ENCODE data around the gene CAGE1.

The CAGE1 gene

DNA sequence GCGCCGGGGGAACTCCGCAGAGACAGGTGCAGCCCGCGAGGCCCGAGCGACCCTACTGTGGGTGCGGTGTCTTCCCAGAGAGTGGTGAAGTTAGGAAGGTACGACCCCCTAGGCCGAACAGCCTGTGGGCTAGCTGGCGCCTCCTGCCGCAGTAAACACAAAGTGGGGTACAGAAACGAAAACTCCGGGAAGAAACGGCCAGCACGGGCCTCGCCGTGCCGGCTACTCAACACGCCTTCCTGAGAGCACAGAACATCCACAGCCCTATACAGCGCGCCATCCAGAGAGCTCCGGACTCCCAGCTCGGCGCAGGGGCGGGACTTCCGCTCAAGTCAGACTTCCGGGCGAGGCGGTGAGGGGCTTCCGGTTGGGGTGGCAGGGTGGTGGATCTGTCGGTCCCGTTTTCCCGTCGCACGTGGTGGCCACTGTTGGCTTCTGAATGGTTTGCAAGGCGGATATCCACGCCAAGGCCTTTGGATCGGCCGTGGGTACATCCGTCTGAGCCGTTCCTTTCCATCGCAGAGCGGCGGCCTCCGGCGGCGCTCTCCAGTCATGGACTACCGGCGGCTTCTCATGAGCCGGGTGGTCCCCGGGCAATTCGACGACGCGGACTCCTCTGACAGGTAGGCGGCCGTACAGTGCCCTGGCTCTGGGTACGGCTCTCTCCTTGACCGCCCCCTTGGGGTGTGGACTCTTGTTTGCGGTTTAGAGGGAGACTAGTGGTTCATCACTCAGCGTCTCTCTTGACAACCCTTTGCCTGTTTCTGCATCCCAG lies at the start of gene CAGE1, which contains the start of gene RIOK1:
TSS of gene CAGE1 (minus strand) at position 292 of the 775 bp plus-strand sequence. CDS start 2,569 bp downstream, outside the sequence.
TSS of gene RIOK1 (plus strand) at position 358 of the 775 bp plus-strand sequence. CDS start at position 553, 195 bp downstream.
- DNase-seq (ENCODE audit: low read depth in 2 of 3, low spot score in 2 of 3), result peak; percentile 83 to 91 (median 86)

DNA sequence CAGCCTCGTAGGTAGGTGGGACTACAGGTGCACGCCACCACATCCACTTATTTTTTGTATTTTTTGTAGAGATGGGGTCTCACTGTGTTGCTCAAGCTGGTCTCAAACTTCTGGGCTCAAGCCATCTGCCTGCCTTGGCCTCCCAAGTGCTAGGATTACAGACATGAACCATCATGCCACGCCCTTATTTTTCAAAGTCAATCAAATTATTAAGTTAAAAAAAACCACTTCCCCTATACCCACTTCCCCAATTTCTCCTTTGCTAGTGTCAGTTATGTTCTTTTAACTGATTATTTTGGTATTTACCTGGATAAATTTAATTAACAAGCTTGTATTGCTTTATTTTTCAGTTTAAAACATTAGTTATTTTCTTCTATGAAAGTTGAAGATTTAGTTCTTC lies 49.7 kb upstream of the CAGE1 start:
- DNase-seq (ENCODE audit: low read depth in 2 of 3, low spot score in 2 of 3), result no peak

- DNase-seq (ENCODE audit: low read depth in 2 of 3, low spot score in 2 of 3), result no peak
Observed at GRCh38 chr6:7438011-7438410, 48.5 kb upstream of the CAGE1 start.

DNA sequence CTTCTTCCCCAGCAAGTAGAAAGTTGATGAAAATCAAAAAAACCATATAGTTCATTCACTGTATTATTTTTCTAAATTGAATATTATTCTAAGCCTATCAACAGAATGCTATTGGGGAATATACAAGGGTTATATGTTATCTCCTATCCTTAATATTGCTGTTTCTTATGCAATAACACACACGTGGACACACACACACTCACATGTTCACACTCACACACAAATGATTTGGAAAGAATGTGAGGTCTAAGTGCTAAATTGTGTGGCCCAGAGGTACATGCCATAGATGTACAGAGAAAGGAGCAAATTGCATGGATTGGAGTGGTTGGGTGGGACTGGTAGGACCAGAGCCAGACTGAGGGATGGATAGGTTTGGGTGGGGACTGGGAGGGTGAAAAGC lies 45.1 kb upstream of the CAGE1 start:
- no peak for DNase-seq (ENCODE audit: low read depth in 2 of 3, low spot score in 2 of 3)

DNA sequence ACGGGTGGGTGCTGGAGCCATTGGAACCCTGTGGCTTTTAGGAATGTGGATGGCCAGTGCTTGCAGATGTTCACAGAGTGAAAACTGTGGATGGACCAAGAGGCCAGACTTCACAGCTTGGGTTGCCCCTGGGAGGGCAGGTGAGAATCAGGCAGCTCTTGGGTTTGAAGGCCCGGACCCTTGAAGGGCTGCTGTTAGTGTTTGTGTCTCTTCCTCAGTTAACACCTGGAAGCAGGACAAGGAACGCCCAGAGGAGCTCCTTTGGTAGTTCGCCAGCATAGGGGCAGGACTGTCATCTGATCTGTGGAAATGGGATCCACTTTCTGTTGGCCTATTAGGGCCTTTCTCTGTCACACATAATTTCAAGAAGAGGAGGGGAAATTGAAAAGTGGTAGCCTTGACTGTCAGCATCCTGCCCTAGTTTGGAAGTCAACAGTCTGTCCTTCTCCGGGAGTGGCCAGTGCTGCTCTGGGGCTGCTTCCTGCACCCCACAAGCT lies 43.6 kb upstream of the CAGE1 start:
- no peak for DNase-seq (ENCODE audit: low read depth in 2 of 3, low spot score in 2 of 3)

- DNase-seq (ENCODE audit: low read depth in 2 of 3, low spot score in 2 of 3), result no peak
Observed at GRCh38 chr6:7432391-7433120, 43.0 kb upstream of the CAGE1 start.

DNA sequence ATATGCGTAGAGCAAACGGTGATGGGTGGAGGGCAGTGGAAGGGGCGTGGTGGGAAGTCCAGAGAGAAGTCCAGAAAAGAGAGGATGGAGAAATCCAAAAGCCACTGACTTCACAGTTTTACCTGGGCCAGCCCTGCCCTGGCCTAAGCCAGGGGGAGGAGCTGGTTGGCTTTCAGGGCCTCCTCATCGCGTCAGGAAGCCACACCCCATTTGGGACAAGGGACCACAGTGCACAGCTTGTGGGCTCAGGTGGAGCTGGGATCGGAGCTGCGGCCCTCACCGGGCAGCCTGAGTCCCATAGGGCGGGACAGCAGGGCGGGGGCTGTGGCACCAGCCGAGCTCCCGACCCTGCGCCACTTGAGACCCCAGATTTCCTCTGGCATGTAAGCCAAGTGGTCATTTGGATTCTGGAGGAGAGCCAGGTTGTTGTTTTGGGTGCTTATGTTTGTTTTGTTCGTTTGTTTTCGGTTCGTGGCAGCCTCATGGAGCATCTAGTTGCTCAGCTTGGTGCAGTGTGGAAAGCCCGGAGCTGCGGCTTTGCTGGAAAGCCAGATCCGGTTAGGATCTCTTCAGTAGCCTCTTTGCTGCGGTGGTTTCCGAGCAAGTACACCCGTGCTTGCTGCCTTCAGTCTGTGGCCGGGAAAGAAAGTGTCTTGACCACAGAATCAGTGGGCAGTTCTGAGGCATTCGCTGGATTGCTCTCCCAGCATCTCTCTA lies 42.3 kb upstream of the CAGE1 start:
- DNase-seq (ENCODE audit: low read depth in 2 of 3, low spot score in 2 of 3), result no peak

DNA sequence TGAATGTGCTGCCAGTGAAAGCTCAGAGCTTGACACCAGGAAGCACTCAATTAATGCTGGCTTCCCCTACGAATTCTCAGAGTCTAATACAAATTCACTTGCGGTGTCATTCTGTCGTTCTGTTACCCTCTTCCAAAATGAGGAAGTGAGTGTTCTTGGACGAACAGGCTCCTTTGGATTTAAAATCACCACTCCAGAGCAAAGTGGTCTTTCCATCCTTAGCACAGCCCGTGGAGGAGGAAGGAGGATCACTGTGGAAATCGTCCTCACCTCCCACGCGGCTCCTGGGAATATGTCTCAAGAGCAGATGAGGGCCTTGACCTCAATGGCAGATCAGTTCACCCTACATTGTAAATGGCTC lies 41.8 kb upstream of the CAGE1 start:
- no peak for DNase-seq (ENCODE audit: low read depth in 2 of 3, low spot score in 2 of 3)

DNA sequence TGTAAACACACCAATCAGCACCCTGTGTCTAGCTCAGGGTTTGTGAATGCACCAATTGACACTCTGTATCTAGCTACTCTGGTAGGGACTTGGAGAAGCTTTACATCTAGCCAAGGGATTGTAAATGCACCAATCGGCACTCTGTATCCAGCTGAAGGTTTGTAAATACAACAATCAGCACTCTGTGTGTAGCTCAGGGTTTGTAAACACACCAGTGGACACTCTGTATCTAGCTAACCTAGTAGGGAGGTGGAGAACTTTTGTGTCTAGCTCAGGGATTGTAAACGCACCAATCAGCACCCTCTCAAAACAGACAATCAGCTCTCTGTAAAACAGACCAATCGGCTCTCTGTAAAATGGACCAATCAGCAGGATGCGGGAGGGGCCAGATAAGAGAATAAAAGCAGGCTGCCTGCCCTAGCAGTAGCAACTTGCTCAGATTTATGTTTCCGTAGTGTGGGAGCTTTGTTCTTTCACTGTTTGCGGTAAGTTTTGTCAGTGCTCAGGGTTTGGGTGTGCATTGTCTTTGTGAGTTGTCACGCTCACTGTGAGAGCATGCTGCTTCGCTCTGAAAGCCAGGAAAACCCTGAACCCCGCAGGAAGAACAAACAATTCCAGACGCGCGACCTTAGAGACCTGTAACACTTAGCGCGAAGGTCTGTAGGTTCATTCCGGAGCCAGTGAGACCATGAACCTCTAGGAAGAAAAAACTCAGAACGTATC lies 37.1 kb upstream of the CAGE1 start:
- DNase-seq (ENCODE audit: low read depth in 2 of 3, low spot score in 2 of 3), result no peak

DNA sequence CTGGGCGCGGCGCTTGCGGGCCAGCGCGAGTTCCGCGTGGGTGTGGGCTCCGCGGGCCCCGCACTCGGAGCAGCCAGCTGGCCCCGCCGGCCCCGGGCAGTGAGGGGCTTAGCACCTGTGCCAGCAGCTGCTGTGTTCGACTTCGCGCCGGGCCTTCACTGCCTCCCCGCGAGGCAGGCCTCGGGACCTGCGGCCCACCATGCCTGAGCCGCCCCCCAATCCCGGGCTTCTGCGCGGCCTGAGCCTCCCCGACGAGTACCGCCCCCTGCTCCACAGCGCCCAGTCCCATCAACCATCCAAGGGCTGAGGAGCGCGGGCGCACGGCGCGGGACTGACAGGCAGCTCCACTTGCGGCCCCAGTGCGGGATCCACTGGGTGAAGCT lies 36.3 kb upstream of the CAGE1 start:
- DNase-seq (ENCODE audit: low read depth in 2 of 3, low spot score in 2 of 3), result no peak

DNA sequence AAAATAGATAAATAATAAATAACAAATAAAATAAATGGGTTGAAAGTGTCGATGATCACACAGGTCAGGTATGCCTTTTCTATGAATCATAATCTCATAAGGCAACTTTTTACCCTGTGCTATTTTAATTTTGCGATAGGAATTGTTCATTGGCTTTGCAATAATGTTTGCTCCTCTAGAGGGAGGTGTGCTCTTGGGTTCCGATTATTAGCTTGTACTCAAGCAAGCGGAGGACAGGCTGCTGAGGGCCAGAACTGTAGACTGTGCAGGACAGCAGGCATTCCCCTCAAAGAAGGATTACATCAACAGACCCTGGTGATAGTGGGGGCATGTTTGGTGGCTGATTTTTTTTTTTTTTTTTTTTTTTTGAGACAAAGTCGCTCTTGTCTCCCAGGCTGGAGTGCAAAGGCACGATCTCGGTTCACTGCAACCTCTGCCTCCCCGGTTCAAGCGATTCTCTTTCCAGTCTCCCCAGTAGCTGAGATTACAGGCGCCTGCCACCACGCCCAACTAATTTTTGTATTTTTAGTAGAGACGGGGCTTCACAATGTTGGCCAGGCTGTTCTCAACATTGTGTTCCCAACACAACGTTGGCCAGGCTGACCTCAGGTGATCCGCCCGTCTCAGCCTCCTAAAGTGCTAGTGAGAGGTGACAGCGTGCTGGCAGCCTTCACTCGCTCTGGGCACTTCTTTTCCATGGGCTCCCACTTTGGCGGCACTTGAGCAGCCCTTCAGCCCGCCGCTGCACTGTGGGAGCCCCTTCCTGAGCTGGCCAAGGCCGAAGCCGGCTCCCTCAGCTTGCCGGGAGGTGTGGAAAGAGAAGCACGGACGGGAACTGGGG lies 35.6 kb upstream of the CAGE1 start:
- no peak for DNase-seq (ENCODE audit: low read depth in 2 of 3, low spot score in 2 of 3)

DNA sequence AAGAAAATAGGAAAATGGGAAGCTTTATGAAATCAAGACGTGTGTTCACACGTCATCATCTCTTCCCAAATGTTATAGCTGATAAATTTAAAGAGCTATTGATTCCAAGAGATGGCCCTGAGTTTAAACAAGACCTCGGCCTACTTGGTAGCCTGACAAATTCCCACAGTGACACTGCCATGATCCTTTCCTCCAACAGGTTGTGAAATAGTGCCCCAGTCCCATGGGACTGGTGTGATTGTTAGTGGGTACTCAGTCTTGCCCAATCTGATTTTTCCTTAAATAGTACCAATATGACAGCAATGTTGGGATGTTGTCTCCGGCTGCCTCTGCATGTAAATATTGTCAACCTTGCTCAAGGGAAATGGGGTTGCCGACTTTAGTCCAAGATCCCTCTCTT lies 34.5 kb upstream of the CAGE1 start:
- no peak for DNase-seq (ENCODE audit: low read depth in 2 of 3, low spot score in 2 of 3)

GRCh38 chr6:7421066-7421465 lies 31.5 kb upstream of the CAGE1 start:
- DNase-seq (ENCODE audit: low read depth in 2 of 3, low spot score in 2 of 3), result no peak

- DNase-seq (ENCODE audit: low read depth in 2 of 3, low spot score in 2 of 3), result no peak
Observed at GRCh38 chr6:7419065-7419464, 29.5 kb upstream of the CAGE1 start.

- no peak for DNase-seq (ENCODE audit: low read depth in 2 of 3, low spot score in 2 of 3)
Observed at GRCh38 chr6:7418238-7418905, 28.8 kb upstream of the CAGE1 start.

GRCh38 chr6:7417684-7418083 lies 28.1 kb upstream of the CAGE1 start:
- DNase-seq (ENCODE audit: low read depth in 2 of 3, low spot score in 2 of 3), result no peak

- DNase-seq (ENCODE audit: low read depth in 2 of 3, low spot score in 2 of 3), result no peak
Observed at GRCh38 chr6:7414811-7415210, 25.3 kb upstream of the CAGE1 start.

DNA sequence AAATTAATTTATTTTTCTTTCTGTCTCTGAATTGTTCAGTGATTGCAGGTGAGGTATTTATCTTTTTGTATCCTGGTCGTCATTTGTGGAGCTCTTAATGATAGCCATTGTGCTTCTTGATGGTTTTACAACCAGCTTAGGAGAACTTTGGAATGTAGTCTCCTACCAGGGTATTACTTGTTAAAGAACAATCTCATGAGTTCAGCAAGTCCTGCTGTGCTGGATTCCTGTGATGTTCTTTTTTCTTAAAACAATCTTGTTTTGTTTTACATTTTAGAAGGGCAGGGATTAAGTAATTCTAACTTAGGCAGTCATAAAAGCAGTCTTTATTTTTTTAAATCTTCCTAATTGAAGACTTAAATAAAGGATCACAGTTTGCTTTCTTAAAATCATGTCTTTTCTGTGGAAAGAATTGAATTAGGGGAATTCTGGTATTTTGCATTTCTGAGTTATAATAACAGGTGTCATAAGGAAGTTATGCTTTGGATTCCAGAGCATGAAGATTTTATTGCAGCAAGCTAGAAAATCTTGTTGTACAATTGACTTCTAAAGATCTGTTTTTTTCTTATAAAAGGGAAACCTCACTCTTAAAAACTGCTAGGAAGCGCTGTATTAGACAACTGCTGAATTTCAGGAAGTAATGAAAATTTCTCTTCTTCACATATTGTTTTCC lies 23.7 kb upstream of the CAGE1 start:
- DNase-seq (ENCODE audit: low read depth in 2 of 3, low spot score in 2 of 3), result no peak

DNA sequence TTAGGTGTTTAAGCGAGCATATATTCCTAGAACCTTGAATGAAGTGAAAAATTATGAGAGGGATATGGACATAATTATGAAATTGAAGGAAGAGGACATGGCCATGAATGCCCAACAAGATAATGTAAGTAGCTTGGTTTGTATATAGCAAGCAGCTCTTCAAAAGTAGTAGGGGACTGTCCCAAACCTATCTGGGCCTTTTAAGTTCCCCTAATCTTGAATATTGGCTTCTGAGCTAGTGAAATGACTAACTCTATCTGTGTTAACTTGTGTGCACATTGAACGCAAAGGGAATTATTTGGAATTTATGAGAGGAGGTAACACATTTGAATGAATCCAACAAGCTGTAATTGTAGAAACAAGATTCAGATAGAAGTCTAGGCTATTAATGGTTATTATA lies 21.8 kb upstream of the CAGE1 start:
- DNase-seq (ENCODE audit: low read depth in 2 of 3, low spot score in 2 of 3), result no peak
